C4-2B (cell line): ENCODE results near the gene WDR83.

ENCODE experiments used
- CTCF ChIP-seq: fragments of 450-650 bp; conservative IDR thresholded peaks from 2 replicates; pipeline ENCODE4 v1.5.1; 2017; ENCODE audit warnings: mild to moderate bottlenecking
- ZFX ChIP-seq: fragments of 450-650 bp; IDR thresholded peaks from 2 replicates; pipeline ENCODE4 v1.6.1; 2017

DNA sequence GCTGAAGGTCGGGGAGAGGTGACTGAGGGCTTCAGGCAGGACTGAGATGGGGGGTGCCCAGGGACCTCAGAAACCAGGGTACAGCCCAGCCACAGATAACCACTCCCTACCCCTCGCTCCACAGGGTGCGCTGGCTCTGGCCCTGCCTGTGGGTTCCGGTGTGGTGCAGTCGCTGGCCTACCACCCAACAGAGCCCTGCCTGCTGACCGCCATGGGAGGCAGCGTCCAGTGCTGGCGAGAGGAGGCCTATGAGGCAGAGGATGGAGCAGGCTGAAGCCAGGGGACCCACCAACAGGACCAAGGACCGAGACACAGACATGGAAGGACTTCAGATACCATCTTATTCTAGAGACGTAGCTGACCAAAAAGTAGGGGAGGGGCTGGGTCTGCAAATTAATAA, 8.8 kb downstream of the WDR83 start:
- TF ChIP-seq CTCF (no peak), ZFX (no peak)
